Cerebellar nuclear complex (tissue), 1 donor: ENCODE data around the gene COPZ2.
"Not testable (repeated sequence)": the region's sequence is repeated elsewhere in the genome, so short reads cannot be mapped to it uniquely, and the experiment has no call there.

Source experiments
- DNase-seq, 2 experiments: peaks; one replicate each; lab custom pipeline; 2025; lab: John Stamatoyannopoulos, UW

The COPZ2 gene

GRCh38 chr17:48056246-48056745 lies 18.7 kb upstream of the COPZ2 start:
- no peak for DNase-seq

GRCh38 chr17:48055531-48056245 lies 18.1 kb upstream of the COPZ2 start:
- no peak for DNase-seq

DNA sequence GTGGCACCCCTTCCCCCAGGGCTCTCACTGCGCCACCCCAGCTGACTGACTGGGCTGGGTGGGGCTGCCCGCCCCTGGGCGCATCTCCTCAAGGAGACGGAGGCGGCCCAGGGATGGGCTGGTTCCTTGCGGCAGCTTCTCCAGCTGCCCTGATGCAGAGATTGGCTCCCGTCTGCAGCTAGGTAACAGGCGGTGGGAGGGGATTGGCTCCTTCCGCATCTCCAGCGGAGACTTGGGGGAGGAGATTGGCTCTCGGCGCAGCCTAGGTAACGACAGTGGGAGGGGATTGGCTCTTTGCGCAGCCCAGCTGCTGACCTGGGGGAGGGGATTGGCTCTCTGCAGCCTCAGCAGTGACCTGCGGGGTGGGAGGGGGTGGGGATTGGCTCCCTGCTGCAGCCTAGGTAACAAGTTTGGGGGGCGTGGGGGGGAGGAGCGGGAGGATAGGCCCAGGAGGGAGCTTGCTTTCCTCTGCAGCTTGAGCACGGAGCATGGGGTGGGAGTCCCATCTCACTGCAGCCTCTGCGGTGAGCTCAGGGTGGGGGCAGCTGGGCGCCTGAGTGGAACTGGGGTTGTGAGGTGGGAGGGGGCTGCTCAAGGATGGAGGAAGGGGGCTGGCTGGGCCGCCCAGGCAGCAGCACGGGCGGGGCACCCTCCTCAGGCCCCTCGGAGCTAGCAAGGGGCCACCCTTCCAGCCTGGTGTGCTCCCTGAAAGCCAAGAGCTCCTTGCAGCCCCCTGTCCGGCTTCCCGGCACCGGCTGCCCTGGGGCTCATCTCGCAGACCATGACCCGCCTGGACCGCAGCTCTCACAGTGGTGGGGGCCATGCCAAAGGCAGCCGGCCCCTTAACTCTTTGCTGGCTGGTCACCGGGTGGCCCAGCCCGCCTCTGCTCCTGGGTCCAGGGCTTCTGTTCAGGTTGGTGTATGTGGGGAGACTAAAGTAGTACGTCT lies 16.9 kb upstream of the COPZ2 start:
- peak; percentile 34 to 71 for DNase-seq

DNA sequence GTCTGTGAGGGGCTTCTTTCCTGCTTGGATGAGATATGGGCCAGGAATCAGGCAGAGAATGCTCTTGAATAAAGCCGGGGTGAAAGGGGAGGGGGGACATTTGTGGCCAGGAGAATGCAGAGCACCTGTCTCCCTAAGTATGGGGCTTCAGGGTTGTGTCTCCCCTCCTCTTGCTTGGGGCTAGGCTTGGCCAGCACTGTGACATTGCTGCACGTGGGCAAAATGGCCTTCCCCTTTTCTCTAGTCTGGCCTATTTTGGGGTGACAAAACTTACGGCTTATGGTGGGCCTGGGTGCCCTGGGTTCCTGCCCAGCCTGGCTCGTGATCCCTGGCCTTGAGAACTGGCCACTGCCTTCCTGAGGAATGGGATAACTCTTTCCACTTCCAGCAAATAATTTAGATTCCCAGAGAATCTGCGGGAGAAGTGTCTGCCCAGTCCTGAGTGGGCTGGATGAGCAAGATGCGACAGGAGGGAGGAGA lies 16.2 kb upstream of the COPZ2 start:
- DNase-seq = no peak

GRCh38 chr17:48052956-48053757 lies 15.6 kb upstream of the COPZ2 start:
- no peak for DNase-seq

DNA sequence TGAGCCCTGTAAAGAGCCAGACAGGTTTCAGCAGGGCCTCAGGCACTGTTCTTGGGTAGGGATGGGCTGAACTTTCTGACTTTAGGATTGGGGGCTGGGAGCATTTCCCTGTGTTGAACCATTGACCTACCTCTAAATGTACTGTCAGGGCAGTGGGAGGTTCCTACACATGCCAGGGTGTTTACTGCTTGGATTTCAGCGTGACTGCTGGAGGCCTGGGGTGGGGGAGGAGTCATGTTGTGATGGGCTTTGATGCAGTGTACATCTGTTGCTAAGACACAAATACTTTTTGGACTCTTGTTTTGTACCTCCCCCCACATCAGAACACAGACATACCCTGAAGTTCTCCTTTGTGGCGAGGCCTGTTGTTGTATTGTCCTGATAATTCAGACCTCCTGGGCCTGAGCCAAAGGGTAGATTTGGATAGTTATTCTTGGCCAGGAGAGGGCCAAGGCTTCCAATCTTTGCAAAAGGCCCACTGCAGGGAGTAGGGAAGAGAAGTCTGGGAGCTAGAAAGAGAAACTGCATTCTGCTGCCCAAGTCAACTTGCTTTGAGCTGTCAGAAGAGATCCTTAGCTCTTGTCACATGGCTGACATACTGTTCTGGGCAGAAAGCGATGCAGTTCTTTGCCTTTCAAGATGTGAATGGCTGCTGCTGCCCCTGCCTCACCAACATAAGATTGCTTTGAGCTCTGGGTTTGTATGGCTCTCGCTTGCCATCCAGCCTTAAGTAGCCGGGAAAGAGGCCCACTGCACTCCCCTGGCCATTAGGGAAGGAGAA lies 14.3 kb upstream of the COPZ2 start:
- DNase-seq = no peak

DNA sequence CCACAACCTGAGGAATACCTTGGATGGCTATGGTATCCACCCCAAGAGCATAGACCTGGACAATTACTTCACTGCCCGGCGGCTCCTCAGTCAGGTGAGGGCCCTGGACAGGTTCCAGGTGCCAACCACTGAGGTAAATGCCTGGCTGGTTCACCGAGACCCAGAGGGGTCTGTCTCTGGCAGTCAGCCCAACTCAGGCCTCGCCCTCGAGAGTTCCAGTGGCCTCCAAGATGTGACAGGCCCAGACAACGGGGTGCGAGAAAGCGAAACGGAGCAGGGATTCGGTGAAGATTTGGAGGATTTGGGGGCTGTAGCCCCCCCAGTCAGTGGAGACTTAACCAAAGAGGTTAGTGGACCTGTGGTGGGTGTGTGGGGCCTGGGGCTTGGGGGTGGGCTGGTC lies 13.7 kb upstream of the COPZ2 start:
- no peak for DNase-seq

DNA sequence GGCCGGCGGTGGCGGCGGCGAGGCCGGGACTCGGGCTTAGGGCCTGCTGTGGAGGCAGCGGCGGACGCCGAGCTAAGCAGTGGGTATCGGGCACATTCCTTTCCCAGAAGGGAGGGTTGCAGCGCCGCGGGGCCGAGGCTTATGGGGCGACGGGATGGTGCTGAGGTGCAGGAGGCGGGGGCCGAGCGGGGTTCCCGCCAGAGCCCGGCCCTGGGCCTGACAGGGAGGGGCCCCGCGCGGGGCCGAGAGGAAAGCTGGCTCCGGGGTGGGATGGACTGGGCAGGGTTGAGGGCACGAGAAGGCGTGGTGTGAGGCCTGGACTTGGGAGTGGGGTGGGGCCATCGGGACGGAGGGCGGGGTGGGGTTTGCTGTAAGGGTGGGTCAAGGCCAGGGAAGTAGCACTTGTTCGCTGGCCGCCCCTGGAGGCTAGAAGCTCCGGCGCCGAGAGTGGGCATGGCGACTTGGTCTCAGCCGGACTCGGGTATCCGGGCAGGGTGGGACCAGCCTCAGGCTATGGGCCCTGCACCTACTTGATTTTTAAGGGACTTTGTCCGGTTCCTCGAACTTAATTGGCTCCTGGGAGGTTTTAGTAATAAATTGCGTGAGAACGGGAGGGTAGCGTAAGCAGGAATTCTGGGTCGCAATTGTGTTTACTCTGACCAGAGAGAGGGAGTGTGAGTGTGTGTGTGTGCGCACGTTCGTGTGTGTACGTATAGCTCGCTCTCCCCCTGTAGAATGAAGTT lies 11.0 kb upstream of the COPZ2 start:
- no peak for DNase-seq

DNA sequence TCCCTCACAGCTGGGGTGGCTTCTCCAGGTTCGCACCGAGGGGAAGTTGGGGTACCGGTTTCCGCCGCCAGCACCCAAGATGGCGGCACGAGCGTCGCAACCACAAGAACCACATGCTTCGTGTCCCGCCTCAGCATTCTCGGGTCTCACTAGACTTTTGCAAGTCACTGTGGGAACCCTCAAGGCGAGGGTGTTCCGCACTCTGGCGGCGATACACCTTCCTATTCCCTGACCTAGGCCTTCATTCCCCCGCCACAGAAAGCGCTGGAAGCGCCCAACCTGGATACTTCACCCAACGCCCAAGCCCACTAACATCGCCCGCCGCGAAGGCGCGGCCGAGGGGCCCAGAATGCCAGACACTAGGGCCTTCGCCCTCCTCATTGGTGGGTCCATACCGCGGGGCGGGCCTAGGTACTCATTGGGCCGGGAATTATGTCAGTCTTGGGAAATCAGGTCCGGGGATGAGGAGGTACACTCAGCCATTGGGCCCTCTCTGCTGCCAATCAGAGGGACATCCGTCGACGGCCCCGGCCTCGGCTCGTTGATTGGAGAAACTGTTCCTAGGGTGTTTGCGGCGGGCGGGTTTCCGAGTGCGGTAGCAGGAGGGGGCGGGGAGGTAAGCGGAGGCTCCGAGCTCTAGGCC lies 10.3 kb upstream of the COPZ2 start, which contains the start of gene NFE2L1:
Gene NFE2L1, plus strand, starts transcription at position 619 of the 643 bp plus-strand sequence. CDS start 2,760 bp downstream, outside the sequence.
- peak; percentile 98 to 99 for DNase-seq

GRCh38 chr17:48047113-48047740 lies 9.6 kb upstream of the COPZ2 start:
- no peak for DNase-seq

GRCh38 chr17:48046296-48046695 lies 8.7 kb upstream of the COPZ2 start:
- no peak for DNase-seq

DNA sequence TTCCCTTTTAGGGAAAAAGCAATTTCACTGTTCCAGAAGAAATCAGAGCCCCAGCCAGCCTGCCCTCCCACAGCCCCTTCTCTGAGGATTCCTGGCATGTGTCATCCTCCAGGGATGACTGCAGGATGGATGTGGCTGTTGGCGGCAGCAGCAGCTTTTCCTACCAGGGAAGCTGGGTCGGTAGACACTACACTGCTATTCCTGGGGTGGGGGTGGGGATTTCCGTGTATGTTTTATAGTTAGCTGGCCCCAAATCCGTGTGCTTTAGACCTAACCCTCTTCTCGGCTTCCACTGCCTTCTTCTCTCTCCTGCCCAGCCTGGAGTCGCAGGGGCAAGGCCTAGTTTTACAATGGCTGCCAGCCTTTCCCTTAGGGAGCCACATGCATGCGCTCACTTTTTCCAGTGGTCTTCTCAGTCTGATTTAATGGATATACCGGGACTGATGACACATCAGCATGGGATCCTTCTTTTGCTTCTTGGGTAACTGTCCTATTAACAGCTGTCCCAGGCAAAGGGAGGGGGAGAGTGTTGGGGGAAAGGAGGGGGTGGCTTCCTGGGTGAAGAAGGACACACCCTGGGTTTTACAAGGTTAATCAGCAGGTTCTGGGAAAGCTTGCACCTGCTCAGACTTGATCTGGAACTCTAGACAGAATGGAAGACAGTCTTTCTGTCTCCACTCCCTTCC lies 7.9 kb upstream of the COPZ2 start:
- DNase-seq = no peak

DNA sequence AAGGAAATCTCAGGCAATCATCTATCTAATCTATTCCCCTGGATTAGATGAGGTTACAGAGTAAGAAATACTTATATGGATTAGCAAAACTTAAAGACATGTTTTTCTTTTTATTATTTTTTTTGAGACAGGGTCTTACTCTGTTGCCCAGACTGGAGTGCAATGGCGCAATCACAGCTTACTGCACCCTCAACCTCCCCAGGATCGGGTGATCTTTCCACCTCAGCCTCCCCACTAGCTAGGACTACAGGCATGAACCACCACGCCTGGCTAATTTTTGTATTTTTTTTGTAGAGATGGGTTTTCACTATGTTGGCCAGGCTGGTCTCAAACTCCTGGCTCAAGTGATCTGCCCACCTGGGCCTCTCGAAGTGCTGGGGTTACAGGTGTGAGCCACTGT lies 7.3 kb upstream of the COPZ2 start:
- no peak for DNase-seq

DNA sequence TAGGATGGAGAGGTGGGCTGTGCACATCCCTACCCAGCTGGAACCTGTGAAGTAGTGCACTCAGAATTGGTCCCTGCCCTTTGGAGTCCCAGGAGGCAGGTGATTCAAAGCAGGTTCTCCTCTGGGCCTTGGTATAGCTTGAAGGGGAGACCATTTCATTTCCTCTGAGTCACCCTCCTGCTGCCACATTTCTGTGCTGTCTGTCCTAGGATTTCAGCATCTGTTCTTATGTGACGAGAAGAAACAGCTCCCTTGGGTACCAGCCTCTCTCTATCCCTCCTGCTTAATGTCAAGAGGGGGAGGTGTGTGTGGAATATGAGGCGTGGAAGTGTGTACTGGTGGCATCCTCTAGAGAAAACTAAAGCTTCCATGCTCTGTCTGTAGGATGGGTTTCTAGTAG lies 5.6 kb upstream of the COPZ2 start:
- no peak for DNase-seq

- DNase-seq = no peak
Measured at GRCh38 chr17:48038687-48039086, 1.1 kb upstream of the COPZ2 start.

DNA sequence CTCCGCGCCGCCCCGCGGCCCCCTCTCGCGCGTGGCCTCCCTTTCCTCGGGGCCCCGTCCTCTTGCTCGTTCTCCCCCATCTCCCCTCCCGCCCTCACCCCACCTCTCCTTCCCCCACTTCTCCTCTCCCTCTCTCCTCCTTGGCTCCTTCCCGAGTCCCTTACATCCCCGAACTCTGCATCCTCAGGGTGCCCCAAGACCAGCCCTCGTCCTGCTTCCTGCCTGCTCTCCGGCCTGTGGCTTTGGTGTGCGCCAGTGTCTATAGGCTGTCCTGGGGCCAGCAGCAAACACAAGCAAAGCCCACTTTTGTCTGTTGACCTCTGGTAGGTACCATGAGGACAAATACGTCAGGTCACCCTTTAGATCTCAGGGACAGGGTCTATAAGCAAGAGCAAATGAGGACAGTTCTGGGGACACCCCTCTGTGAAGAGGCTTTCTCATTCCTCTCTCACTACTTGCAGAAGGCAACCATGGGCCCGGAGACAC lies 284 bp upstream of the COPZ2 start:
- no peak for DNase-seq

GRCh38 chr17:48036693-48037035 lies 933 bp downstream of the COPZ2 start:
- DNase-seq = no peak

- DNase-seq = not testable (repeated sequence)
Measured at GRCh38 chr17:48034734-48035133, 2.9 kb downstream of the COPZ2 start.

GRCh38 chr17:48031966-48032365 lies 5.6 kb downstream of the COPZ2 start:
- no peak for DNase-seq
